ENCODE data around the gene TOE1. TPM values are rescaled to one million over a fixed set of nuclear protein-coding genes. Genes with fewer than 3 reads are reported as not detected.

Gene TOE1
- total RNA-seq, 4 donors from 2014 or later, result 5.4 to 7.7 (median 6.9) TPM

DNA sequence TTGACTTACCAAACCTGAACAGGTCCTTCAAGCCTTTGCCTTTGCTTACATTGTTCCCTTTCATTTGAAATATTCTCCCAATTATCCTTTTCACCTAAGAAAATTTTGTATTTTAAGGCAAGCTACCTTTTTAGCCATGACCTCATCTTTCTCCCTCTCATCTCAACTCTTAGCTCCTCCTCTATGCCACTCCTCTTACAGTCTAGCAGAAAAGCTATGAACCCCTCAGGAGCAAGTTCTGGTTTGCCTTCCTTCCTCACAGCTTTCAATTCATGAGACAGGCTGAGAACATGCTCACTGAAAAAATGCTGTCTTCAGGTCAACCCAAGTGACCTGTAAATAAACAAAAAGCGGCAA lies 8.6 kb downstream of the TOE1 start:
- no peak for TF ChIP-seq CTCF (IDR thresholded peaks at IDR 0.05; ENCODE audit: low read depth)

DNA sequence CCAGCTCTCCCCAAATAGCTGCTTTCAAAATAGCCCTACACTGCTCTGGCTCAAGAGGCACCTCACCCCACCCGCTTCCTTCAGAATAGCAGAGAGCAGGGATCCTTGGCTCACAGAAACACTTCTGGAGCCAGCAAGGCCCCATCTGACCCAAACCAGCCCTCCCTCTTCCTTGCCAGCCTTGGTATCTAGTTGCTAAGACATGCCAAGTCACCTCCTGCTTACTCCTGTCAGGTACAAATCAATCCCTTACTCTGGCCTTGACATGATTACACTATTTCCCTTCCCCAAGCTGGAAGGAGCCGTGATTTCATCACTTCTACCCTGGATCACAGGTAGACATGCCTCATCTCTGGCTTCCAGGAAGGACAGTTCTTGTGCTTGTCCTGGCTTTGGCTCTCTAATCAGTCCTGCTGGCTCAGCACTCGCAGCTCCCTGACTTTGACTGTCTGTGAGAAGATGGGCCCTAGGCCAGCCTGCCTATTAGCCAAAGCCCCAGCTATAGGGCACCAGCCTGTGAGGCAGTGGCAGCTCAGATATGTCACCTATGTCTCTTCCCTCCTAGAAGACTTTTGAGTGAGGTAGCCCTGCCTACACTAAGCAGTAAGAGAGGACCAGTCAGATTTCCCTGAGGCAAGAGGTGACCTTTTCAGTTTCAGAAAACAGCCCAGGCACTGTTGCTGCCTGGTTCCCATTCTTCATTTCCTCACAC lies 9.2 kb downstream of the TOE1 start:
- no peak for TF ChIP-seq CTCF (IDR thresholded peaks at IDR 0.05; ENCODE audit: low read depth)

DNA sequence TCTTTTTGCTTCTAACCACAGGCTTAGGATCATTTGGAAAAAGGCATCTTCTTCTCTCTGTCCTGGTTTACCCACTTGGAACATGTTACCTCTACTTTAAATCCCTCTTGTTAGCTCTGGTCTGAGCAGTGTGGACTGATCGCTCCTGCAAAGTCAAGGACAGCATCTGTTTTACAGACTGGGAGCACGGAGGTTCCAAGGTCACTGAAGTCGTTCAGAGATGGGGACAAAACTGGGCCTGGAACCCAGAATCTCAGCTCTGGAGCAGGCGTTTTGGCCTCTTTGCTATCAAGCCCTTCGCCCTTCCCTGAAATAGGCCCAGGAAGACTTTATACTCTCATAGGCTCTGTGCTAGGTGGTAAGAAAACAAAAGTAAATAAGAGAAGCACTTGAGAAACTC lies 11.5 kb downstream of the TOE1 start:
- TF ChIP-seq CTCF (IDR thresholded peaks at IDR 0.05; ENCODE audit: low read depth), result no peak

DNA sequence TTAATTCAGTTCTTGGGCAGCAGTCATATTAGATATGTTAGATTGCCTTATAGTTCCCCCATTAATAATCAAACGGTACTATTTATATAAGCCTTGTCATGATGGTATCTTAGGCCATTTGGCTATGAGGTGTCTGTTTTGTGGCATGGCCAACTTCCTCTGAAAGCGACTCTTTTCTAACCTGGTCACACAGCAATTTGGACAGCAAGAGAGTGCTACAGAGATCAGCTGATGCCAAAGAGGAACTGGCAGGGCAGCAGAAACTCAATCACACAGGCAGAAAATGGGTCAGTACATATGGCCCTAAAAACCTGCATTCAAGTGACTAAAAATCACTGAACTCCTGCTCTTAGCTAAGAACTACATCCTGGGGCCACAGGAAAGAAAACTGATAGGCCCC lies 13.7 kb downstream of the TOE1 start:
- TF ChIP-seq CTCF (IDR thresholded peaks at IDR 0.05; ENCODE audit: low read depth), result no peak

DNA sequence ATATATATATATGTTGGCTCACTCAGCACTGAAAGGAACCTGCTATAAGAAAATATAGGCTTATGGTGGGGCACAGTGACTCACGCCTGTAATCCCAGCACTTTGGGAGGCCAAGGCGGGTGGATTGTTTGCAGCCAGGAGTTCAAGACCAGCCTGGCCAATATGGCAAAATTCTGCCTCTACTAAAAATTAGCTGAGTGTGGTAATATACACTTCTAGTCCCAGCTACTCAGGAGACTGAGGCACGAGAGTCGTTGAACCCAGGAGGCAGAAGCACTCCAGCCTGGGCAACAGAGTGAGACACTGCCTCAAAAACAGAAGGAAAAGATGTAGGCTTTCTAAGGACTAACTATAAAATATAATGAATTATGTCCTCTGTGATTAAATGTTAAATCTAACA lies 14.9 kb downstream of the TOE1 start:
- no peak for TF ChIP-seq CTCF (IDR thresholded peaks at IDR 0.05; ENCODE audit: low read depth)

GRCh38 chr1:45355683-45356082 lies 15.7 kb downstream of the TOE1 start:
- no peak for TF ChIP-seq CTCF (IDR thresholded peaks at IDR 0.05; ENCODE audit: low read depth)

DNA sequence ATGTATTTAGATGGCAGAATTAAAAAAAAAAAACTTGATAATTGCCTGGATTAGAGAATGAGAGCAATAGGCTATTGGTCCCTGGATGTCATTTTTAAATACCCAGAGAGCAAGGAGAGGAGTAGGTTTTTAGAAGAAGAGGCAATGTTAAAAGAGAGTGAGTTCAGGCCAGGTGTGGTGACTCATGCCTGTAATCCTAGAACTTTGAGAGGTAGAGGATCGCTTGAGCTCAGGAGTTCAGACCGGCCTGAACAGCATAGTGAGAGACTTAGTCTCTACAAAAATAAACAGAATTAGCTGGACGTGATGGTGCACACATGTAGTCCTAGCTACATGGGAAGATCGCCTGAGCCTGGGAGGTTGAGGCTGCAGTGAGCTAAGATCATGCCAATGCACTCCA lies 16.2 kb downstream of the TOE1 start:
- TF ChIP-seq CTCF (IDR thresholded peaks at IDR 0.05; ENCODE audit: low read depth), result no peak
